GM12874 (cell line): ENCODE data around the gene PPP1R1C.

Experiments used
- CTCF ChIP-seq: IDR thresholded peaks from 2 replicates; pipeline ENCODE4 v1.5.1; 2011; ENCODE audit warnings: low read depth, mild to moderate bottlenecking, control low read depth, low read length, moderate library complexity; ENCODE audit not compliant: insufficient read depth

Gene PPP1R1C

GRCh38 chr2:182006595-182007341 is 21.1 kb downstream of the PPP1R1C start:
- TF ChIP-seq CTCF: no peak

DNA sequence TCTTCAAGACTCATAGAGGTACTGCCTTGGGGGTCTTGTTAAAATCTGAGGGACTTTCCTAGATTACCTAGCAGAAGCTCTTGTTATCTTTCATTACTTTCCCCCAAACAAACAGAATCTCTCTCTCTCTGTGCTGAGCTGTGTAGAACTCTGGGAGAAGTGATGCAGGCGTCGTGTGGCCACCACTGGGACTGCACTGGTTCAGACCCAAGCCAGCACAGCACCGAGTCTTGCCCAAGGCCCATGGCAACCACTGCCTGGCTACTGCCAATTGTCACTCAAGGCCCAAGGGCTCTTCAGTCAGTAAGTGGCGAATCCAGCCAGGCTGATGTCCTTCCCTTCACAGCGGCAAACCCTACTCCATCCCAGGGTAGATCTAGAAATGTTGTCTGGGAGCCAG is 28.6 kb downstream of the PPP1R1C start:
- TF ChIP-seq CTCF: no peak

DNA sequence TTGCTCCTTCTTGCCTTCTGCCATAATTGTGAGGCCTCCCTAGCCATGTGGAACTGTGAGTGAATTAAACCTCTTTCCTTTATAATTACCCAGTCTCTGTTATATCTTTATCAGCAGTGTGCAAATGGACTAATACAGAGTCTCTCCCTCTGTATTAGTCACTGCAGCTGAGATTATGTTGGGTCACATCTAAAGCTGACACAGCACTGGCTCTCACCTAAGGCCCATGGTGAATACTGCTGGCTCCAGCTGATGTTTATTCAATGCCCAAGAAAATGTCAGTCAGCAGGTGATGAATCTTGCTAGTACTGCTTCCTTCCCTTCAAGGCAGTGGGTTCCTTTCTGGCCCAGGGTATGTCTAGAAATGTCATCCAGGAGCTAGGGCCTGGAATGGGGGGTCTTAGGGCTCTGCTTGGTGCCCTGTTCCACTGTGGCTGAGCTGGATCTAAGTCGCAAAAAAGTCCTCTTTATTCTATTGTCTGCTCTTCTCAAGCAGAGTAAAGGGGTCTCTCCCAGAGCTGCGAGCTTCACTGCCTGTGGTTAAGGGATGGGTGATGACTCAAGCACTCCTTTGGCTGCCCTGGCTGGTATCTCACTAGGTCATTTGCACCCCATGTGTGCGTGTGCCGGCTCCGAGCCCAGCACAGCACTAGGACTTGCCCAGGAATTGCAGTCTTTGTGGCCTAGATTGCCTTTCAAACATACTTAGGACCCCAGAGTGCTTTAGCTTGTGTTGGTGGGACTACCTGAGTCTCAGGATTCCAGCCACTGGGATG is 29.9 kb downstream of the PPP1R1C start:
- TF ChIP-seq CTCF: no peak

- no peak for TF ChIP-seq CTCF
Measured at GRCh38 chr2:182018218-182018617, 32.6 kb downstream of the PPP1R1C start.

- no peak for TF ChIP-seq CTCF
Measured at GRCh38 chr2:182019731-182020130, 34.1 kb downstream of the PPP1R1C start.

- TF ChIP-seq CTCF: no peak
Measured at GRCh38 chr2:182020286-182021070, 34.8 kb downstream of the PPP1R1C start.

- TF ChIP-seq CTCF: no peak
Measured at GRCh38 chr2:182023235-182023634, 37.6 kb downstream of the PPP1R1C start.
